Pancreas (tissue), 10 donors: ENCODE results near the gene EDC3. TPM values are rescaled to one million over a fixed set of nuclear protein-coding genes. Genes with fewer than 3 reads are reported as not detected.

Source experiments
- ATAC-seq, 4 donors: fragments of 200-7000 bp; cut with Tn5 transposase; one replicate each; pipeline versions ENCODE4 v1.8.0 to v1.9.1; 2020; ENCODE audit warnings: mild to moderate bottlenecking in 4 of 4, moderate library complexity in 4 of 4
- DNase-seq, 6 donors: peaks; one replicate each; pipeline ENCODE4 v3.0.0-alpha.2; 2020
- FAIRE-seq: peaks from 2 replicates; lab custom pipeline; 2012; peaks lifted over from hg19 to GRCh38; lab: Jason Lieb, UNC
- H3K27ac ChIP-seq, 4 donors: fragments of 200-600 bp; sonication (generic); 1 replicate in 3 of 4; 2 replicates in 1 of 4; pipeline versions ENCODE4 v1.5.0 to v1.8.0; 2020
- H3K27me3 ChIP-seq, 4 donors: fragments of 200-600 bp; one replicate each; pipeline ENCODE4 v1.8.0; 2021
- H3K36me3 ChIP-seq, 3 donors: fragments of 200-600 bp; sonication (generic) in 1 of 3; one replicate each; pipeline versions ENCODE4 v1.5.0 to v1.8.0; 2020 to 2021
- H3K4me1 ChIP-seq, 3 donors: fragments of 200-600 bp; one replicate each; pipeline ENCODE4 v1.8.0; 2021
- H3K4me3 ChIP-seq, 4 donors: fragments of 200-600 bp; sonication (generic) in 2 of 4; one replicate each; pipeline versions ENCODE4 v1.5.0 to v1.8.0; 2020 to 2021
- H3K9me3 ChIP-seq, 4 donors: fragments of 200-600 bp; one replicate each; pipeline ENCODE4 v1.8.0; 2021
- WGBS, 2 donors: extraction: QIAGEN DNeasy Blood & Tissue Kit; methylation state at CpG; one replicate each; pipeline ENCODE4 v1.1.7; 2013; 5-methylcytosine and 5-hydroxymethylcytosine counted together
- intact Hi-C, 3 donors: fragments of 100-400 bp; cut with DNase I; formaldehyde crosslinking; loops; one replicate each; pipeline versions ENCODE4 v1.11.1 to v1.14.2; 2022
- polyA plus RNA-seq, 2 donors: library from polyadenylated mRNA; stranded (reverse); fragments of 200-250 nt; gene quantifications; one replicate each; pipeline ENCODE4 v1.2.3, GENCODE V29; 2013
- total RNA-seq, 6 donors: library from RNA; stranded (reverse); fragmentation: NEBNext Ultra II Directional in 4 of 6; extraction: Animal tissue kit (Norgen Biotek cat#: 25700) in 4 of 6; gene quantifications; one replicate each; pipeline versions ENCODE4 v1.2.1 to v1.2.4, GENCODE V29; 2021 to 2023
- TF ChIP-seq, protein P1 (sequence below), 4 donors: fragments of 200-600 bp; sonication (generic) in 3 of 4; IDR thresholded peaks; one replicate each; pipeline versions ENCODE4 v1.5.0 to v1.8.0; 2021; ENCODE audit warnings: antibody characterized with exemption in 4 of 4
- donor health status: healthy with polysubstance abuse.
- donor health status: DM: no; HTN: no; CAD: no; lungs with moderate emphysema.
- donor health status: DM: no; HTN: no; CAD: no.
- donor health status: control.
- donor health status: control.
- donor health status: Bipolar disorder and iron deficiency.
- donor health status: DM: yes; HTN: yes; CAD: no.
- donor health status: DM: no; HTN: no; CAD: no.
- donor health status: DM: no; HTN: no; CAD: no.
- donor health status: DM: yes; HTN: yes; CAD: no.

Gene EDC3
- total and polyA plus RNA-seq, 8 donors, result 7.6 to 19.5 (median 11.5) TPM

DNA sequence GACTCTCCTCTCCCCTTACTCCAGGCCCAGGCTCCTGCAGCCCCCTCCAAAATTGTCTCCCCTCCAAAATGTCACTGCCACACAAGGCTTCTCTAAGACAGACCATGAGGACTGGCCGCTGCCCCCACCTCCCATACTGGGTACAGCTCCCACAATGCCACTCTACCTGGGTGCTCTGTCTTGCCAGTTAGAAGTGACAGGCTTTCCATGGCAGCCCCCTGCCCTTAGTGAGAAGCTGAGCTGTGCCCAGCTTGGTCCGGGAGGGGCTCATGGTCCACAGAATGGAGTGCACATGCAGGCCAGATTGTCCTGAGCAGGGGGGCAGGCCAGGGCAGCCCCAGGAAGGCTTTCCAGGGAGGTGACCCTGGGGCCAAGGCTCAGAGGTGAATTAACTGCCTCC, 83.1 kb downstream of the EDC3 start:
- 79 to 81% methylated on average over 2 of the region's 2 CpGs for WGBS, 2 donors
- Histone ChIP-seq H3K4me3 (no peak overlapping the region), H3K27me3 (no peaks in the 10 kb centered on the region), H3K4me1 (peaks cover 8 to 11% (median 8%) of the 10 kb centered on the region in 3 donors), H3K36me3 (no peaks in the 10 kb centered on the region), H3K9me3 (no peaks in the 10 kb centered on the region), H3K27ac (no peak overlapping the region)
- FAIRE-seq (no peak), ATAC-seq (no peak), DNase-seq (peak in 1 of 6 donors; percentile 55)
- intact Hi-C loops, result loop anchor here in 2 of 3 donors (10.0 kb wide), 2 partner anchors 68 to 238 kb away; partner anchors contain the start of gene ARID3B (in 1 of the 2)
- TF ChIP-seq, protein P1, sequence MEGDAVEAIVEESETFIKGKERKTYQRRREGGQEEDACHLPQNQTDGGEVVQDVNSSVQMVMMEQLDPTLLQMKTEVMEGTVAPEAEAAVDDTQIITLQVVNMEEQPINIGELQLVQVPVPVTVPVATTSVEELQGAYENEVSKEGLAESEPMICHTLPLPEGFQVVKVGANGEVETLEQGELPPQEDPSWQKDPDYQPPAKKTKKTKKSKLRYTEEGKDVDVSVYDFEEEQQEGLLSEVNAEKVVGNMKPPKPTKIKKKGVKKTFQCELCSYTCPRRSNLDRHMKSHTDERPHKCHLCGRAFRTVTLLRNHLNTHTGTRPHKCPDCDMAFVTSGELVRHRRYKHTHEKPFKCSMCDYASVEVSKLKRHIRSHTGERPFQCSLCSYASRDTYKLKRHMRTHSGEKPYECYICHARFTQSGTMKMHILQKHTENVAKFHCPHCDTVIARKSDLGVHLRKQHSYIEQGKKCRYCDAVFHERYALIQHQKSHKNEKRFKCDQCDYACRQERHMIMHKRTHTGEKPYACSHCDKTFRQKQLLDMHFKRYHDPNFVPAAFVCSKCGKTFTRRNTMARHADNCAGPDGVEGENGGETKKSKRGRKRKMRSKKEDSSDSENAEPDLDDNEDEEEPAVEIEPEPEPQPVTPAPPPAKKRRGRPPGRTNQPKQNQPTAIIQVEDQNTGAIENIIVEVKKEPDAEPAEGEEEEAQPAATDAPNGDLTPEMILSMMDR (IDR thresholded peaks at IDR 0.05), result no peak

DNA sequence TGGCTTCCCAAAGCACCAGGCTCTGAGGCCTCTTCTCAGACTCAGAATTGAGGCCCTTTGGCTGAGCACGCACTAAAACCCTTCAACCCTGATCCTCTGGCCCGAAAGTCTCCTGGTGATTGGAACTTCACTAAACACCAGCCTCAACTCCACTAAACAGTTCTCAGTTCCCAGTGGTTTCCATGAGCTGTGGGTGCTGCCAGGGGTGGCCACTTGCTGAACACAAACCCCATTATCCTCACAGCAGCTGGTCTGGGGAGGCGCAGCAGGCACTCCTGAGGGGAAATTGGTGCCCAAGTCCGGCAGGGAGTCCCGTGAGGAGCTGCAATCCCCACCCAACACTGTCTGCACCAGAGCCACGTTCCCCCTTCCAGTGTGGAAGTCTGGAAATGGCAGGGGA, 84.0 kb downstream of the EDC3 start:
- no peak for ATAC-seq
- FAIRE-seq, result no peak
- H3K27me3 ChIP-seq, result no peaks in the 10 kb centered on the region
- 91 to 92% methylated on average over 6 of the region's 6 CpGs for WGBS, 2 donors
- peaks cover under 1 to 3% (median 2%) of the 10 kb centered on the region in 3 donors for H3K4me1 ChIP-seq
- H3K9me3 ChIP-seq, result no peaks in the 10 kb centered on the region
- no peak overlapping the region for H3K4me3 ChIP-seq
- H3K27ac ChIP-seq, result no peak overlapping the region
- peak in 1 of 6 donors; percentile 32 for DNase-seq
- intact Hi-C loops, result loop anchor here in 2 of 3 donors (10.0 kb wide), 2 partner anchors 67 to 237 kb away; partner anchors contain the start of gene ARID3B (in 1 of the 2)
- TF ChIP-seq, protein P1 (IDR thresholded peaks at IDR 0.05), result no peak
- no peaks in the 10 kb centered on the region for H3K36me3 ChIP-seq

DNA sequence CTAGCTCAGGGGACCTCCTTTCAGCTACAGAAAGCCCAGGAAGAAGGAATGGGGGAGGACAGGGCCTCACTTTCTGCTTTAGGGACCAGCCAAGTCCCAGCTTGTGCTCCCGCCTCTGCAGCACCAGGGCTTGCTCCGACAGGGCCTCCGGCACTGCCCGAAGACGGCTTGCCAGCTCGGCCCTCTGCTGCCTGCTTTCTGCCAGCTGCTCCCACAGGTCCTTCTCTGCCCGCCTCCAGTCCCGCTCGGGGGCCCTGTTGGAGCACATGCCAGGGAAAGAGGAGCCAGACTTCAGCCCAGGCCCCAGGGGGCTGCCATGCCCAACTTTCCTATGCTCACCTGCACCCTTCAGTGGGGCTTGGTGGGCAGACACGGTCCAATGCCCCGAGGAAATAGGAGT, 84.5 kb downstream of the EDC3 start:
- intact Hi-C loops, result loop anchor here in 2 of 3 donors (10.0 kb wide), 2 partner anchors 67 to 237 kb away; partner anchors contain the start of gene ARID3B (in 1 of the 2)
- Histone ChIP-seq H3K4me1 (no peaks in the 10 kb centered on the region), H3K27me3 (no peaks in the 10 kb centered on the region), H3K9me3 (no peaks in the 10 kb centered on the region), H3K4me3 (no peak overlapping the region), H3K36me3 (no peaks in the 10 kb centered on the region), H3K27ac (no peak overlapping the region)
- TF ChIP-seq, protein P1 (IDR thresholded peaks at IDR 0.05), result no peak
- DNase-seq (peak in 1 of 6 donors; percentile 79), ATAC-seq (no peak), FAIRE-seq (no peak)
- 92% methylated on average over 11 of the region's 11 CpGs for WGBS, 2 donors

DNA sequence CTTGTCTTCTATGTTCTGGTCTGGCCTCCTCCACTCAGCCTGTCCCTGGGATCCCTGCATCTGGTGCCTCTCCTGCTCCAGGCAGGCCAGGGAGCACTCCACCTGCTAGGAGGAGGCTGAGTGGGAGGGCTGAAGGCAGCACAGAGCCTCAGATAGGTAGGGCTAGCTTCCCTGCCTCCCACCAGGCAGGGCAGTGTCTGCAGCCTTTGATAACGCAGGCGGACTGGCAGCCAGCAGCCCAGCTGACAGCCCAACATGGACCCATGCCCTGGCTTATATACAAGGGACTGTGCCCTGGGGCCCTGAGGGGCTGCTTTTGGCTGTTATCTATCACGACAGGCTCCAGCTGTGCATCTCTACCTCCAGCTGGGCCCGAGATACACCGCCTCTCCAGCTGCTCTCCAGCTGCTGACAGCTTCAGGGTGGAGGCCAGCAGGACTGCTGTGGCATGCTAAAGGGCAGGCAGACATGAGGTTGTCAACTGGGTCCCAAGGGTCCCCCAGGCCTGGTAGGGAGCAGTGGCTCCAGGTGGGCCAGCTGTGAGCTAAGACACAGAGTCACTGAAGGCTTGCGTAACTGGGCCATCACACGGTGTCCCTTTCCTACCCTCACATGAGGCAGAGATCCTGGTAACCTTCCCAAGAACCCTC, 85.4 kb downstream of the EDC3 start:
- 27 to 38% methylated on average over 7 of the region's 7 CpGs for WGBS, 2 donors

More for the DNA sequence above, 85.4 kb downstream of the EDC3 start:
- no peaks in the 10 kb centered on the region for H3K36me3 ChIP-seq
- intact Hi-C loops, result loop anchor here in 2 of 3 donors (10.0 kb wide), 2 partner anchors 66 to 236 kb away; partner anchors contain the start of gene ARID3B (in 1 of the 2)
- FAIRE-seq (no peak), ATAC-seq (peak in 3 of 4 donors; percentile 15 to 23 (median 18)), DNase-seq (peak in 3 of 6 donors; percentile 55 to 68 (median 60))
- no peaks in the 10 kb centered on the region for H3K4me1 ChIP-seq
- no peaks in the 10 kb centered on the region for H3K9me3 ChIP-seq
- no peak overlapping the region for H3K4me3 ChIP-seq
- no peak overlapping the region for H3K27ac ChIP-seq
- no peaks in the 10 kb centered on the region for H3K27me3 ChIP-seq
- TF ChIP-seq, protein P1 (IDR thresholded peaks at IDR 0.05), result no peak
